CD4-positive, alpha-beta T cell treated with Interleukin-6 for 4 hours (primary cell): Measurements from ENCODE around the gene EHD4.
A peak's percentile ranks its signal among the peaks of the same experiment; 100 is the strongest.

Experiments
- DNase-seq: peaks from one replicate; pipeline ENCODE4 v3.0.0-alpha.2; 2020; ENCODE audit warnings: mixed read lengths

The EHD4 gene

GRCh38 chr15:41876007-41876406 lies 96.3 kb downstream of the EHD4 start:
- DNase-seq: no peak

- no peak for DNase-seq
Observed at GRCh38 chr15:41874736-41875135, 97.6 kb downstream of the EHD4 start.

GRCh38 chr15:41873711-41874110 lies 98.6 kb downstream of the EHD4 start:
- DNase-seq: no peak

DNA sequence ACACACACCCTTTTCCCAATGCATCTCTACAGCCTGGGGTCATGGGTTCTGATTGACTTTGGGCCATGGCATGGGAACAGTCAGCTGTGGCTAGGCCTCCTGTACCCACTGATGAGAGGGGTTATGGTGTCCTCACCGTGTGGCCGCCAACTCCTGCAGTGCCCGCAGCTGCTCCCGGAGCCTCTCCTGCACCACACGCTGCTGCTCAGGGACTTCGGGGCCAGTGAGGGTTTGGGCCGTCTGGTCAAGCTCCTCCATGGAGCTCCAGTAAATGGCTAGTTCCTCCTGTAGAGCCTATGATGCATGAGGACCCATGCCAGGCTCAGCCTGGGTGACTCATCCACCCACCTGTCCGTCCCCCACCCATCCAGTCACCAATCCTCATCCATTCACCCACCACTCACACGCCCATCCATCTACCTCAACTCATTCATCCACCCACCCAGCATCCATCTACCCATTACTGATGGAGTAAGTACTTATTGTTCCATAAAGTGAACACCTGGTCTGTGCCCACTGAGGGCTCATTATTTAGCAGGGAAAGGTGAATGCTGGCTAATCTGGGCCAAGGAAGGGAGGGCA lies 100.1 kb downstream of the EHD4 start:
- DNase-seq: no peak

DNA sequence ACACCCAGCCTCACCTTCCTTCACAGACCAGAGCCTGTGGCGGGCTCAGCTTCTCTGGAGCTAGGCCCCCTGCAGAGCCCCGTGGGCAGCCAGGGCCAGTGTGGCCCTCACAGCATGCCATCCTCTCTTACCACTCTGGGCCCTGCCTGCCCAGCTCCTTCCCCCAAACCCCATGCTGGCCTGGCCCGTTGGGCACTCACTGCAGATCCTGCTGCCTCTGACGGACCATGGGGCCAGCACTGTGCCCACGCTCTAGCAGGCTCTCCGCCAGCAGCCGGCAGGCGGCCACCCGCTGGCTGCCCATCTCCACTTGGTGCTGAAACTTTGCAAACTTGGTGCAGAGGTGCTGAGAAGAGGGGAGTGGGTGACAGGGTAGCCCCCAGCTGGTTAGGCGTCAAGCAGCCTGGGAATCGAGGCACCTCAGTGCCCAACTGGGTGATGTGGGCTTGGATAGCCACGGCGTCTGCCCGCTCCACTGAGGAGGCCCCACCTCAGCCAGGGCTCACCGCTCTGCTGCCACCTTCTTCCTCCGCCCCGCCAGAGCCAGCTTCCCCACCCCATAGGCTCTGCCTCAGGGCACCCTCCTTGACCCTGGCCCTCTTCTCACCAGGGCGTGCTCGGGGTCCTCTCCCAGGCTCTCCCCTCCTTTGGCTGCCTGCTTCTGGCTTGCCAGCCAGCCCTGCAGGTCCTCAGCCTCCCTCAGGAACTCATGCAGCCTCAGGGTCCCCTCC lies 101.0 kb downstream of the EHD4 start:
- DNase-seq: no peak

DNA sequence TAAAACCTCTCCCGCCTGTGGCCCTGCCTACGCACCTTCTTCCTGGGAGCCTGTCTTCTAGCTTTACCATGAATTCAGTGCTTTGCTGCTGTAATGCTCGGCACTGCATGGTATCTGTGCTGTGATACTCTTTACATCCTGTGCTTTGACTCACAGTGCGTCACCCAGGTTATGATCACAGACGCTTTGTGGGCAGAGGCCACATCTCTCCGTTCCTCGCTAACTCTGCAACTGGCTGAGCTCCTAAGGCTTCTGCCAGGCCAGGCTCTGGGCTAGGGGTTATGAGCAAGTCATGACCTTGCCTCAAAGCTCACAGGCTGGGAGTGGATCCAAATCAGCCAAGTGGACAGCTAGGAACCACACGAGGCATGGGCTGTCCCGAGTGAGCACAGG lies 101.7 kb downstream of the EHD4 start:
- DNase-seq: peak; percentile 66

DNA sequence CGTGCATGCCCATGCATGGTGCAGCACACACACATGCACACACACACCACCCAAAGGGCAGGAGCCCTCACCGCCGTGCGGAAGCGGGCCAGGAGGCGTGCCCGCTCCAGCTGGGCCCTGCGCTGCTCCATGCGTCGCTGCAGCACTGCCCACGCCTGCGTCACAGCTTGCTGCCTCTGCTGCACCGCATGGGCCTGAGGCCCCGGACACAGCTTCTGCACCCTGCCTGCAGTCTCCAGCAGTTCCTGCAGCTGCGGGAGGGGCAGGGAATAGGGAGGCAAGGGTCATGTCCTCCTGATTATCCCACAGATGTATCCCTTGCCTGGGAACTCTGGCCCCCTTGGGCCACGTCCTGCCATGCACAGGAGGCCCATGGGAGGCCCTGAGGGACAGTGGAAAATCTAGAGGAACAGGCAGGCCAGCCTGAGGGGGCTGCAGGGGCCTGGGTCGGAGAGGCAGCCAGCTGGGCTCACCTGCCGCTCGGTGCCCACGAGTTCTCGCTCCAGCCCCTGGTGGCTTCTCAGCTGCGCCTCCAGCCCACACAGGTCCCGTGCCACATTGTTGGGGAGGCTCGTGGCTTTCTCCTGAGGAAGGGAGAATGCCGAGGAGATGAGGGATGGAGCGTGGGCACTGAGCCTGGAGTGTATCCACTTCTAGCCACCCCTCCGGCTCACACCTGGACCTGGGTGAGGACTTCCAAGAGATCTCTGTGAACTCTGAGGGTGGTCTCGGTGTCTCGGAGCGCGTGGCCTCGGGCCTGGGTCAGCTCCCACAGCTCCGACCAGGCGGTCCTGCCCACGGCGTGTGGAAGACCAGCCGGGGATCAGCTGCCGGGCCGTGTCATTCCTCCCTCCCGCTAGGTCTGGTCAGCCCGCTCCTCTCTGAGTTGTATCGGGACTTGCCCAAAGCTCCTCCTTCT lies 102.3 kb downstream of the EHD4 start:
- no peak for DNase-seq

DNA sequence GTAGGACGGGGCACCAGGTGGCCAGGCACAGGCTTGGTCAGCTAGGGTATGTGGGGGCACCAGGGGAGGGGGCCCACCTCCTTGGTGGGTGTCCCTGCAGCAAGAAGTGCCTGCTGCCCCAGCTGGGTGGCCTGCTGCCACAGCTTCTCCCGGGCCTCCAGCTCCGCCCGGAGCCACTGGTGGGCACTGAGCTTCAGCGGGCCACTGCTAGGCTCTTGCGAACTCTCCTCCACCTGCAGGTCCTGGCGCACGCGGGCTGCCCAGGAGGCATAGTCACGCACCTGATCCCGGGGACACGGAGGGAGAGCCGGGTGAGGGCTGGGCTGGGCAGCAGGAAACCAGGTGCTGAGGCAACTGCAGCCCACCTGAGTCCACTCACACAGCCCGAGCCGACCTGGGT lies 104.0 kb downstream of the EHD4 start:
- no peak for DNase-seq

- DNase-seq: no peak
Observed at GRCh38 chr15:41866872-41867579, 105.3 kb downstream of the EHD4 start.

GRCh38 chr15:41866263-41866703 lies 106.1 kb downstream of the EHD4 start:
- no peak for DNase-seq

GRCh38 chr15:41865490-41866055 lies 106.8 kb downstream of the EHD4 start:
- no peak for DNase-seq

DNA sequence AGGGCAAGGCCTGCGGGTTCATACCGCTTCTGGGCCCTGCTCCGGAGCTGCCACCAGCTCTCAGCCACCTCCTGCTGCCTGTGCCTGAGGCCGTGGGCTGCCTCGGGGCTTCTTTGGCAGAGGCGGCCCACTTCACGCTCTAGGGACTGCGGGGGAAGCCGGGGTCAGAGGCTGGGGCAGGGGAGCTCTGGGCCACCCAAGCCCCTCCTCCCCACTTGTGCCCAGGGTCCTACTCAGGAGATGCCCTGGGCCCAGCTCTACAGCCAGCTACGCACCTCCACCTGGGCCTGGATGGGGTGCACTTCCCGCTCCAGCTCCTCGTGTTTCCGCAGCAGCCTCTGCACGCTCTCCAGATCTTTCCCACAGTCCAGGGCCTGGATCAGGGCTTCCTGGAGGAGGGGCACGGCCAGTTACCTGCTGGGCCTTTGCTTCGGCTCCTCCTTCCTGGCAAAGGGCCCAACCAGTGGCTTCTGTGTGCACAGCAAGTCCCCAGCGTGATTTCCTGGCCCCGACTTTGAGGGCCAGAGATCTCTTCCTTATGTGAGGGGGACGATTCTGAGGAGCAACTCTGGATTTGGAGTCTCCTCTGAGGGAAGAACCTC lies 109.7 kb downstream of the EHD4 start:
- DNase-seq: no peak

DNA sequence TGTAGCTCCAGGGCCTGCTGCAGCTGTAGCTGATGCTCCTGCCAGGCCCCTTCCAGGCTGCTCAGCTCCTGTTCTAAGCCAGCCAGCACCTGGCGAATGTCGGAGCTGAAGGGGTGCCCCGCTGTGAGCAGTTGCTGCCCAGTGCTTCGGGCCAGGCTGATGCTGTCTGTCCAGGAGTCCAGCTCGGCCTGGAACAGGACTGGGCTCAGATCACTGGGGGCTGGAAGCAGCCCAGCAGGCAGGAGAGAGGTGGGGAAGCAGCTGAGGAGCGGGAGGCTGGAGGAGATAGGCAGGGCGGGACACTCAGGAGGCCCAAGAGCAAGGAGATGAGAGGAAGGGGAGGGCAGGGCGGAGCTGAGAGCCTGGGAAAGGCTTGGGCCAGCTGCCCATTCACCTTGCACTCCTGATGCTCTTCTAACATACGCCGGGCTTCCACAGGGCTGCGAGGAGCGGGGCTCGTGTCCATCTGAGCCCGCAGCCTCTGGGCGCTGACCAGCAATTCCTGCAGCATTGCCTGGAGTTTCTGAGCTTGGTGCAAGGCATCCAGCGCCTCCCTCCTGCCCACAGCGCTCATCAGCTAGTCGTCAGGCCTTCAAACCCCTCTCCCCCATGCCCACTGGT lies 110.5 kb downstream of the EHD4 start:
- DNase-seq: no peak

DNA sequence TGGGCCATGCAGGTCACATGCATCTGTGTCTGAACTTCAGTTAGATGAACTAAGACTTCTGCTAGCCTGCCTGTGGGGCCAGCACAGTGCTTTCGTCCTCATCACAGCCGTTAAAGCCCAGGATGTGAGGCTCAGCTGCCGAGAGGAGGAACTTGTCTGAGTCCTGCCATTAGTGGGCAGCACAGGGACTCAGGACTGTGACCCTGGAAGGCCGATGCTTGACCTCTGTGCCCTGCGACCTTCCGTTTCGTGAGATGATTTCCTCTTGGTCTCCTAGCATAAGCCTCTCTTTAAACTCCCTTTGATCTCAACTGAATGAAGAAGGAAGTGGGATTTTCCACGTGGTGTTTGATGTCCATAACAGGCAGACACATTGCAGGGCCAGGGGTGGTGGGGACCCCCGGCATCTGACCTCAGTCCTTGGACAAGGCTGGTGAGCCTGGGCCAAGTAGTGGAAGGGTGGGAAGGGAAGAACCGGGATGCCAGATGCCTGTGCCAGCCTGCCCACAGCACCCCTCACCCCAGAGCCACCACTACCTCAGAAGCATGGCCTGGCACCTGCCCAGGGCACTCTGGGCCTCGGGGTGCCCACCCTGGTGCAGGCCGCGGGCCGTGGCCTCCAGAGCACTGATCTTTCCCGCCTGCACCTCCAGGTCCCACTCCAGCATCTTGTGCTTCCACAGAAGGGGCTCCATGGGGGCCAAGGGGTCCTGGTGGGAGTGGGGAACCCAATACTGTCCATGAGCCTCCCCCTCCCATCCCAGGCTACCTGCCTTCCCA lies 112.1 kb downstream of the EHD4 start:
- DNase-seq: no peak

GRCh38 chr15:41858756-41859155 lies 113.6 kb downstream of the EHD4 start:
- DNase-seq: no peak

DNA sequence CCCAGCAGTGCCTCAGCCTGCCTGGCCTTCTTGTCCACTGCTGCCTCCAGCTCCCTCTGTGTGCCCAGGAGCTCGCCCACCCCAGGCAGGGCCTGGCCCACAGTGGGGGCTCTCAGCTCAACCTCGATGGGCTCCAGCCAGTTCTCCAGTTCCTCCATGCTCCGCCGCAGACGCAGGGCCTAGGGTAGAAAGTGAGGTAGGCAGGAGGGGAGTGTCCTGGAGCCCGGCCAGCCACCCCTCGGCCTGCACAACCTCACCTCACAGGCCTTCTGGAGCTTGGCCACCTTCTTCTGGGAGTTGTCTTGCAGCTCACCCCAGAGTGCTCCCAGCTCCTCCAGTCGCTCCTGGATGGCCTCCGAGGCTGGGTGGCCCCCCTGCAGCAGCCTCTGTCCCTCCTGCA lies 115.0 kb downstream of the EHD4 start:
- DNase-seq: no peak

- no peak for DNase-seq
Observed at GRCh38 chr15:41856716-41857115, 115.6 kb downstream of the EHD4 start.

- no peak for DNase-seq
Observed at GRCh38 chr15:41856262-41856661, 116.1 kb downstream of the EHD4 start.

DNA sequence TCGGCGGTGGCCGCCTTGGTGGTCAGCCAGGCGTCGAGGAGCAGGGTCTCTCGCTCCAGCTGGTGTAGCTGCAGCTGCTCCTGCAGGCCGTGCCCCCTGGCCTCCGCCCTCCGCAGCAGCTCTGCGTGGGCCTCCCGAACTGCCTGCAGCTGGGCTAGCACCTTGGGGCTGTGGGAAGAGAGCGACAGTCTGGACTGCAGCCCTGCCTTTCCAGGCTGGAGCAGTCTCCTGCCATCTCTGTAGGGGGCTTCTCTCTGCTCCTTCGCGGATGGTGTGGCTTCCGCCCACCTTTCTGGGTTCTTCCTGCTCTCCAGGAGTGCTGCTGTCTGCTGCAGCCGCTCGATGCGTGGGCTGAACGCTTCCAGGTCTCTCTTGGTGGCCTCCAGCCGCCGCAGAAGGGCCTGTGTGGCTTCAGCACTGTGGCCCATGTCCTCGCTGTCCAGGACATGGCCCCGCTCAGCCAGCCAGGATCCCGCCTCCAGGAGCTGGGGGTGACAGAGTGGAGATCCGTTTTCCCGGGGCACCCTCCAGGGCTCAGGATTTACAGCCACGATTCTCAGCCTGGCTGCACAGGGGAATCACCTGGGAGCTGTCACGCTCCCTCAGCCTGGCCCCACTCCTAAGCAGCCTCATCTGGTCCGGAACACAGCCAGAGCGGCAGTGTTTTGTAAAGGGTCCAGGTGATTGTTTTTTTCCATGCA lies 116.9 kb downstream of the EHD4 start:
- DNase-seq: no peak

GRCh38 chr15:41854443-41854842 lies 117.9 kb downstream of the EHD4 start:
- no peak for DNase-seq
